H4 (cell line): ENCODE data around the gene TMEM41A. TPM values are rescaled to one million over a fixed set of nuclear protein-coding genes. Genes with fewer than 3 reads are reported as not detected.
"Not testable (repeated sequence)": the region's sequence is repeated elsewhere in the genome, so short reads cannot be mapped to it uniquely, and the experiment has no call there.

Experiments used
- DNase-seq: peaks from one replicate; pipeline ENCODE4 v3.0.0-alpha.2; 2015; ENCODE audit warnings: low spot score
- total RNA-seq: library from RNA; depleted of rRNA; stranded (reverse); fragments of >200 nt; shearing (Covaris generic); gene quantifications from 2 replicates; pipeline ENCODE4 v1.2.3, GENCODE V29; 2014

TMEM41A gene
- total RNA-seq, 1 experiment from 2014 or later, result 11.5 TPM

GRCh38 chr3:185488465-185488864, 10.4 kb downstream of the TMEM41A start:
- no peak for DNase-seq

GRCh38 chr3:185486394-185486793, 12.4 kb downstream of the TMEM41A start:
- DNase-seq, result no peak

- DNase-seq, result no peak
Observed at GRCh38 chr3:185484296-185484695, 14.5 kb downstream of the TMEM41A start.

- DNase-seq, result no peak
Observed at GRCh38 chr3:185479373-185479945, 19.4 kb downstream of the TMEM41A start.

- no peak for DNase-seq
Observed at GRCh38 chr3:185477316-185477715, 21.5 kb downstream of the TMEM41A start.

- DNase-seq, result not testable (repeated sequence)
Observed at GRCh38 chr3:185474922-185475321, 23.9 kb downstream of the TMEM41A start.

GRCh38 chr3:185473290-185473815, 25.5 kb downstream of the TMEM41A start:
- DNase-seq, result peak; percentile 53

- DNase-seq, result no peak
Observed at GRCh38 chr3:185470323-185470722, 28.5 kb downstream of the TMEM41A start.

GRCh38 chr3:185469542-185469941, 29.3 kb downstream of the TMEM41A start:
- no peak for DNase-seq

GRCh38 chr3:185466123-185466522, 32.7 kb downstream of the TMEM41A start:
- DNase-seq, result not testable (repeated sequence)

GRCh38 chr3:185465471-185465870, 33.4 kb downstream of the TMEM41A start:
- no peak for DNase-seq

GRCh38 chr3:185460719-185461350, 38.0 kb downstream of the TMEM41A start:
- peak; percentile 32 for DNase-seq

- DNase-seq, result no peak
Observed at GRCh38 chr3:185460309-185460708, 38.5 kb downstream of the TMEM41A start.

- DNase-seq, result no peak
Observed at GRCh38 chr3:185457376-185457775, 41.5 kb downstream of the TMEM41A start.

GRCh38 chr3:185451432-185451831, 47.4 kb downstream of the TMEM41A start:
- DNase-seq, result not testable (repeated sequence)

GRCh38 chr3:185448107-185448506, 50.7 kb downstream of the TMEM41A start:
- no peak for DNase-seq

- no peak for DNase-seq
Observed at GRCh38 chr3:185444329-185444728, 54.5 kb downstream of the TMEM41A start.

- DNase-seq, result no peak
Observed at GRCh38 chr3:185442031-185442430, 56.8 kb downstream of the TMEM41A start.

- DNase-seq, result no peak
Observed at GRCh38 chr3:185439745-185440466, 58.9 kb downstream of the TMEM41A start.
